Loucy (cell line): Measurements from ENCODE around the gene KCNJ1.

Source experiments
- EZH2phosphoT487 ChIP-seq: fragments of 200-600 bp; IDR thresholded peaks from 2 replicates; pipeline ENCODE4 v1.6.1; 2018; ENCODE audit warnings: antibody characterized with exemption, mild to moderate bottlenecking, moderate library complexity, borderline replicate concordance
- TF ChIP-seq, protein P1 (sequence below): fragments of 200-600 bp; sonication (generic); conservative IDR thresholded peaks from 2 replicates; pipeline ENCODE4 v1.5.1; 2014; ENCODE audit warnings: mild to moderate bottlenecking, antibody characterized with exemption, low read length

DNA sequence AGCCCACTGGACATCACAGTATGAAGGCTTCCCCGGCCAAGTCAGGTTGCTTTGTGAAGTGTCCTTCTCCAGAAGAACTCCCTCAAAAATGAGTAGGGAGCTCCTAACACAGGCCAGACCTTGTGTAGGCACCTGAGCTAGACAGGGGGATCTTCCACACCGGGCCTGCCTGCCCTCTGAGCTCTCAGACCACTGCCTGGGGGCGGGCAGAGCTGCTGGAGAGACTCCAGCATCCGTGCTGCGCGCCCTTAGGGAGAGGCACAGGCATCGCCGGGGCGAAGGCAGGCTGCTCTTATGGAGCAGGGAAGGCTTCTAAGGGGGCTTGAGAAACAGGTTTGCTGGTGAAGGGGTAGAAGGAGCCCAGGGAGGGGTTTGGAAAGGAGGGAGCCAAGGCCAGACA is 28.4 kb upstream of the KCNJ1 start:
- TF ChIP-seq, protein P1, sequence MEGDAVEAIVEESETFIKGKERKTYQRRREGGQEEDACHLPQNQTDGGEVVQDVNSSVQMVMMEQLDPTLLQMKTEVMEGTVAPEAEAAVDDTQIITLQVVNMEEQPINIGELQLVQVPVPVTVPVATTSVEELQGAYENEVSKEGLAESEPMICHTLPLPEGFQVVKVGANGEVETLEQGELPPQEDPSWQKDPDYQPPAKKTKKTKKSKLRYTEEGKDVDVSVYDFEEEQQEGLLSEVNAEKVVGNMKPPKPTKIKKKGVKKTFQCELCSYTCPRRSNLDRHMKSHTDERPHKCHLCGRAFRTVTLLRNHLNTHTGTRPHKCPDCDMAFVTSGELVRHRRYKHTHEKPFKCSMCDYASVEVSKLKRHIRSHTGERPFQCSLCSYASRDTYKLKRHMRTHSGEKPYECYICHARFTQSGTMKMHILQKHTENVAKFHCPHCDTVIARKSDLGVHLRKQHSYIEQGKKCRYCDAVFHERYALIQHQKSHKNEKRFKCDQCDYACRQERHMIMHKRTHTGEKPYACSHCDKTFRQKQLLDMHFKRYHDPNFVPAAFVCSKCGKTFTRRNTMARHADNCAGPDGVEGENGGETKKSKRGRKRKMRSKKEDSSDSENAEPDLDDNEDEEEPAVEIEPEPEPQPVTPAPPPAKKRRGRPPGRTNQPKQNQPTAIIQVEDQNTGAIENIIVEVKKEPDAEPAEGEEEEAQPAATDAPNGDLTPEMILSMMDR: no peak
- TF ChIP-seq EZH2phosphoT487: no peak
